Chondrocyte (in vitro differentiated cells): ENCODE data around the gene PCSK4. TPM values are rescaled to one million over a fixed set of nuclear protein-coding genes. Genes with fewer than 3 reads are reported as not detected.

Experiments used
- DNase-seq: peaks from one replicate; pipeline ENCODE4 v3.0.0; 2021; ENCODE audit warnings: mixed read lengths, low spot score
- H3K27ac Mint-ChIP-seq: one replicate; pipeline ENCODE4 v1.8.0; 2021; ENCODE audit warnings: mild to moderate bottlenecking, moderate library complexity, mixed read lengths; ENCODE audit not compliant: unreplicated experiment
- H3K27me3 Mint-ChIP-seq: 2 replicates; pipeline ENCODE4 v1.8.0; 2021; ENCODE audit warnings: low read depth, mixed read lengths
- H3K36me3 Mint-ChIP-seq: 2 replicates; pipeline ENCODE4 v1.8.0; 2021; ENCODE audit warnings: low read depth, mixed read lengths
- H3K4me1 Mint-ChIP-seq: 2 replicates; pipeline ENCODE4 v1.8.0; 2021; ENCODE audit warnings: low read depth, mild to moderate bottlenecking, mixed read lengths
- H3K4me3 Mint-ChIP-seq: one replicate; pipeline ENCODE4 v1.8.0; 2021; ENCODE audit warnings: mild to moderate bottlenecking, moderate library complexity, mixed read lengths; ENCODE audit not compliant: unreplicated experiment
- H3K9me3 Mint-ChIP-seq: 2 replicates; pipeline ENCODE4 v1.8.0; 2021; ENCODE audit warnings: low read depth, mixed read lengths
- CTCF ChIP-seq: fragments of 200-600 bp; sonication (generic); IDR thresholded peaks from 2 replicates; pipeline ENCODE4 v1.5.0; 2021; ENCODE audit warnings: antibody characterized with exemption, mild to moderate bottlenecking, moderate library complexity
- total RNA-seq: library from RNA; stranded (reverse); gene quantifications from 3 replicates; pipeline ENCODE4 v1.2.1, GENCODE V29; 2021

PCSK4 gene
- total RNA-seq, 1 donor from 2014 or later, result 3.9 TPM

DNA sequence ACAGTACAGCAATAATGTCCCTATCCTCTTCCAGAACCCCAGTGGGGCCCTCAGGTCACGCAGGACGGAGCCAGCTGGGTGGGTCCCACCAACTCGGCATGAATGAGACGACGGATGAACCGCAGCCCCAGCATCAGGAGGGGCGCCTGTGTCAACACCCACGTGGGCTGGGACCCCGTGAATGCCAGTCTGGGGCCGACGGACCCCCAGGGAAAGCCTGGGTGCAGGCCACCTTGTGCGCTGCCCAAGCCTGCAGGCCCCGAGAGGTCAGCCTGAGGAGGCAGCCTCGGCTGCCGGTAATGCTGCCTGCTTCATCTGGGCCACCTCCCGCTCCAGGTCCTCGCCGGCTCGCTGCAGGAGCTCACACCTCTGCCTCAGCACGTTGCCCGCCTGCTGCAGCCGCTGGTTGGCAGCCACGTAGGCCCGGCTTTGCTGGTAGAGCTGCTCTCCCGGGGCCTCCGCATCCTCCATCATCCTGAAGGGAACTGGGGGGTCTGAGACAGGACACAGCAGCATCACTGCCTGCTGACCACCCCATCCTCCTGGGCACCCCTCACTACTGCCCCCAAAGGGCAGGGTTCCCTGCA is 15.3 kb downstream of the PCSK4 start:
- Mint-ChIP-seq H3K27ac (no peak overlapping the region), H3K9me3 (no peaks in the 10 kb centered on the region), H3K4me3 (no peak overlapping the region), H3K27me3 (peaks cover 2% of the 10 kb centered on the region), H3K36me3 (peaks cover 4% of the 10 kb centered on the region), H3K4me1 (peaks cover 23% of the 10 kb centered on the region)
- no peak for TF ChIP-seq CTCF
- no peak for DNase-seq

GRCh38 chr19:1474011-1474764 is 16.0 kb downstream of the PCSK4 start:
- Mint-ChIP-seq H3K4me3 (no peak overlapping the region), H3K9me3 (no peaks in the 10 kb centered on the region), H3K27ac (no peak overlapping the region), H3K4me1 (peaks cover 22% of the 10 kb centered on the region), H3K27me3 (peaks cover 2% of the 10 kb centered on the region), H3K36me3 (peaks cover 4% of the 10 kb centered on the region)
- TF ChIP-seq CTCF, result no peak
- DNase-seq, result no peak

GRCh38 chr19:1473085-1473851 is 16.9 kb downstream of the PCSK4 start:
- DNase-seq, result no peak
- H3K27ac Mint-ChIP-seq, result no peak overlapping the region
- H3K36me3 Mint-ChIP-seq, result peaks cover 3% of the 10 kb centered on the region
- peaks cover 18% of the 10 kb centered on the region for H3K4me1 Mint-ChIP-seq
- peaks cover 2% of the 10 kb centered on the region for H3K27me3 Mint-ChIP-seq
- no peak overlapping the region for H3K4me3 Mint-ChIP-seq
- no peaks in the 10 kb centered on the region for H3K9me3 Mint-ChIP-seq
- TF ChIP-seq CTCF, result no peak

GRCh38 chr19:1472231-1473084 is 17.7 kb downstream of the PCSK4 start:
- Mint-ChIP-seq H3K27me3 (peaks cover 2% of the 10 kb centered on the region), H3K36me3 (peaks cover 3% of the 10 kb centered on the region), H3K4me3 (no peak overlapping the region), H3K4me1 (peaks cover 10% of the 10 kb centered on the region), H3K27ac (no peak overlapping the region), H3K9me3 (no peaks in the 10 kb centered on the region)
- no peak for TF ChIP-seq CTCF
- DNase-seq, result no peak
